Ureter (tissue), 1 donor: ENCODE results near the gene ZNF684. TPM values are rescaled to one million over a fixed set of nuclear protein-coding genes. Genes with fewer than 3 reads are reported as not detected.
"Not testable (repeated sequence)": the region's sequence is repeated elsewhere in the genome, so short reads cannot be mapped to it uniquely, and the experiment has no call there.

Experiments
- DNase-seq: peaks from one replicate; pipeline ENCODE4 v3.0.0-alpha.2; 2020; ENCODE audit warnings: low spot score
- total RNA-seq: library from RNA; stranded (reverse); gene quantifications from one replicate; pipeline ENCODE4 v1.2.4, GENCODE V29; 2023
- donor health status: DM: yes; HTN: yes; CAD: no.

ZNF684 gene
- total RNA-seq, 1 donor from 2014 or later: 2.3 TPM

DNA sequence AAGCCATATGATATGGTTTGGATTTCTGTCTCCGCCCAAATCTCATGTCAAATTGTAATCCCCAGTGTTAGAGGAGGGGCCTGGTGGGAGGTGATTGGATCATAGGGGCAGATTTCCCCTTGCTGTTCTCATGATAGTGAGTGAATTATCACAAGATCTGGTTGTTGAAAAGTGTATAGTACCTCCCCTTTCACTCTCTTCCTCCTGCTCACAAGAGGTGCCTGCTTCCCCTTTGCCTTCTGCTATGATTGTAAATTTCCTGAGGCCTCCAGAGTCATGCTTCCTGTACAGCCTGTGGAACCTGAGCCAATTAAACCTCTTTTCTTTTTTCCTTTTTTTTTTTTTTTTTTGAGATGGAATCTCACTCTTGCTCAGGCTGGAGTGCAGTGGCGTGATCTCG, 43.4 kb downstream of the ZNF684 start:
- not testable (repeated sequence) for DNase-seq

DNA sequence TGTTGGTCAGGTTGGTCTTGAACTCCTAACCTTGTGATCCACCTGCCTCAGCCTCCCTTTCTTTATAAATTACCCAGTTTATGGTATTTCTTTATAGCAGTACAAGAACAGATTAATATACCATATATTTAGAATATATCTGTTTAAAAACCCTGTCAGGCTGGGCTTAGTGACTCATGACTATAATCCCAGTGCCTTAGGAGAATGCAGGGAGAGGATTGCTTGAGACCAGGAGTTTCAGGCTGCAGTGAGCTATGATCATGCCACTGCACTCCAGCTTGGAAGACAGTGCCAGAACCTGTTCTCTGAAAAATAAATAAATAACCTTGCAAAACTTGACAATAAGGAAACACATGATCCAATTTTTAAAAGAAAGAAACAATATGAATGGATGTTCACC, 43.9 kb downstream of the ZNF684 start:
- no peak for DNase-seq

DNA sequence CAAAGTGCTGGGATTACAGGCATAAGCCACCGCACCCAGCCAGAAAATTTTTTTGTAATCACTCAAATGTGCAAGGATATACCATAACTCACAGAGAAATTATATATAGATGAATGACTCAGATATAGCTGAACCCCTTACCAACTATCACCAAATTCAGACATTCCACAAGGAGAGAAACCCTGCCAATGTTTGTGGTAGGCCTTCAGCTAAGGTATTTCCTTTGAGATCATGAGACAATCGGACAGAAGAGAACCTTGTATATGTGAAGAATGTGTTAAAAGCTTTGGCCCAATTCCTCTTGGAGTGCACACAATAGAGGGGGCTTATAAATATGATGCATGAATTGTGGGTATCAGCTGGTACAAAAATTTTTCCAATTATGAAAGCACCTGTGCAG, 50.7 kb downstream of the ZNF684 start:
- no peak for DNase-seq

DNA sequence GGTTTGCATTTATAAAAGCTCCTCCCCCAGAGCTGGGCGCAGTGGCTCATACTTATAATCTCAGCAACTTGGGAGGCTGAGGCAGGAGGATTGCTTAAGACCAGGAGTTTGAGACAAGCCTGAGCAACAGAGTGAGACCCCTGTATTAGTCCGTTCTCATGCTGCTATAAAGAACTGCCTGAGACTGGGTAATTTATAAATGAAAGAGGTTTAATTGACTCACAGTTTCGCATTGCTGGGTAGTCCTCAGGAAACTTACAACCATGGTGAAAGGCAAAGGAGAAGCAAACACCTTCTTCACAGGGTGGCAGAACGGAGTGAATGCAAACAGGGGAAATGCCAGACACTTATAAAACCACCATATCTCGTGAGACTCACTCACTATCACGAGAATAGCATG, 52.5 kb downstream of the ZNF684 start:
- DNase-seq: no peak

DNA sequence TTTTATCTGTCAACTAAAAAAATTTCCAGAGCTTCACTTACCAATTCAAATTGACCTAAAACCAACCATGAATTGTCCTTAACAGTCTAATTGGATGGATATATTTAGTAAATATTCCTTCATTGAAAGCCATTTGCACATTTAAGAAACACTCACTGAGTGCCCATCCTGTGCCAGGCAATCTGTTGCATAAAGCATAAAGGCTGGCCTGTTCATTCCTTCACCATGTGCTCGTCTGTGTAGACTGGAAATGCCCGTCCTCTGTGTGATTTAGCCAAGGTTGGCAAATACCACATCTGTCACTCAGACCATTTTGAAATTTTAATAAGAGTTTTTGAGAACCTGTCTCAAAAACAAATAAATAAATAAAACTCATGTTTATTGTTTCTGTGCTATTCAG, 57.1 kb downstream of the ZNF684 start:
- no peak for DNase-seq

DNA sequence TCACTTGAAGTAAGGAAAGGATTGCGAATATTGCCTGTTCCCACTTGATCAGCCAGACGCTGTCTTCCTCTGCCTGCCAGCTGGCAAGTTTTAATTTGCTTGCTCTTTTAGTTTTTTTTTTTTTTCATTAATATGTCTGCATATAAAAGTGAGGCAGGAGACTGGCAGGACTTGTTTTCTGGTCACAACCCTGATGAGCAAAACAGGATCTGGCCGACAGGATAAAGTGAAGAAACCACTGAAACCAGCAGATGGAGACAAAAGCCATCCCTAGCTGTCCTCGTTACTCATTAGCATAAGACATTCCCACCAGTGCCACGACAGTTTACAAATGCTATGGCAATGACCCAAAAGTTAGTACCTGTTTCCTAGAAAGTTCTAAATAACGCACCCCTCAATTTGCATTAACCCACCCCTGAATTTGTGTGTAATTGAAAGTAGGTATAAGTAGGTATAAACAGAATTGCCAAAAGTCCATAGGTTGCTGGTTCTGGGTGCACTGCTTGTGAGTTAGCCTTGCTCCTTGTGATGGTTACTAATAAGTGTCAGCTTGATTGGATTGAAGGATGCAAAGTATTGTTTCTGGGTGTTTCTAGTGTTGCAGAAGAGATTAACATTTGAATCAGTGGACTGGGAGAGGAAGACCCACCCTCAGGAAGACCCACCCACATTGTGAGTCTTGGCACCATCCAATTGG, 60.8 kb downstream of the ZNF684 start:
- DNase-seq: peak; percentile 59

DNA sequence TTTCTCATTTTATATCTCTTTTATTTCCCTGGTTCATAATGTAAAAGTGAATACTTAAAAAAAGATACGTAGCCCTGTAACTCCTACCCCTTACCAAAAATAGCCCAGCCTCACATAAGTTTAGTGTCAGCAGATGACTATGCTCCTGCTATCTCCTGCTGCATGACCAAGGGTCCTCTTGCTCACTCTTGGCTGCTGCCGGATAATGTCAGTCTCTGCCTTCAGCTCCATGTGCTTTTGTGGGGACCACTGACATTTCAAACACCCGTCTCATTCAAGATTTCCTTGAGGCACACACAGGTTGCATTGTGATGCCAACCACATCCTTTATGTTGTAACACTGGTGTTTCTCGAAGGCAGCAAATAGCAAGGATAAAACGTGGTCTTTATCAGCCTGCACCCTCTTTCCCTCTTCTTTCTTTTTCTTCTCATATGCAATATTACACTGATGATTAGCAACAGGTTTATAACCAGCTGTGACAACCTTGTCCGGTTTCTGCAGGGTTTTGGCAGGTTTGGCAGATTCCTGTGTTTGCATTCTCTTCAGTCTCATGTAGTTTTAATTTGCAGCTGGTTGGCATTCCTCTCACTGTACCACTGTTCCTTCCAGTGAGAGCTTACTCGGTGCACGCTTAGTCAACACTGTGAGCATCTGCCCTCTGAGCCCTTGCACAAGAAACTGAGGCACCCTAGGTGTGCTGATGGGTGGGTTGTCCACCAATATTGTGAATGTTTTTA, 62.2 kb downstream of the ZNF684 start:
- no peak for DNase-seq

DNA sequence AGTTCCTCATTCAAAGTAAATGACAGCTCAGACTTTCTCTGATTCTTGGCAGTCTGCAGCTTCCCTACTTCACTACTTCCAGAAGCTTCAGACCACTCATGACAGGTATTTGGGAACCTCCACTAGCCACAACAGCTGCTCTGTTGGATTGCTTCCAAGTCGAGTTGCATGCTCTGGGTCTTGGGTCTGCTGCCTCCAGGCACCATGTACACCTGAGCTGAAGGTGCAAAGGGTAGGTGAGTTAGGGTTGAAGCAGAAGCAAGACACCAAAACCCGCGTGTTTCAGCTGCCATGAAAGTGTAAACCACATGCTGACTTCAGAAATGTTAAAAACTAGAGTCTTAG, 62.7 kb downstream of the ZNF684 start:
- DNase-seq: no peak

DNA sequence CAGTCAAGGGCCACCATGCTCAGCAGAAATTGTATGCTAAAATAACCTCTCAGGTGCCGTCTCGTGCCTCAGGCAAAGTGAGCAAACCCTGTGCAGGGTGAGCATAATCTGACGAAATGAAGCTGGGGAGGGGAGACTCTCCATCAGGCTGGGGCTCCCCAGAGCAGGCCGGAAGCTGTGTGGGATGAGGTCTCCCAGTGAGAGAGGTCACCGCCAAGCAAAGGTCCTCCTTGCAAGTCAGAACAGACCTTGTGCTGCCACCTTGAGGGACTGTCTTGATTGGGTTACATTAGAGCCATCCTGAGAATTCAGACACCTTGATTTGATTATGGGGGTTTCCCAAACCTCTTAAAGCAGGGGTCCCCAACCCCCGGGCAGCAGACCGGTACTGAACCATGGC, 64.2 kb downstream of the ZNF684 start:
- DNase-seq: no peak

Other genes with a start within 250 kb of the ZNF684 start
- gene COL9A2, start 214.4 kb upstream of the ZNF684 start, total RNA-seq: 27.1 TPM
- gene SMAP2, start 157.9 kb upstream of the ZNF684 start, total RNA-seq: 39.5 TPM
- 2.5 TPM for gene ZFP69B, start 81.2 kb upstream of the ZNF684 start, total RNA-seq
- gene ZFP69, start 54.3 kb upstream of the ZNF684 start, total RNA-seq: 5.8 TPM
- gene EXO5, start 22.9 kb upstream of the ZNF684 start, total RNA-seq: 8.1 TPM
- gene RIMS3, start 134.0 kb downstream of the ZNF684 start, total RNA-seq: 5.3 TPM
- gene NFYC, start 160.1 kb downstream of the ZNF684 start, total RNA-seq: 81.4 TPM